Peyer's patch (tissue), 4 donors: ENCODE measurements around the gene INPPL1. TPM values are rescaled to one million over a fixed set of nuclear protein-coding genes. Genes with fewer than 3 reads are reported as not detected.
A peak's percentile ranks its signal among the peaks of the same experiment; 100 is the strongest.

ENCODE experiments used
- DNase-seq, 3 donors: peaks; one replicate each; pipeline ENCODE4 v3.0.0-alpha.2; 2017 to 2019
- H3K27ac ChIP-seq, 4 donors: fragments of 200-600 bp; sonication (generic); one replicate each; pipeline ENCODE4 v1.5.1; 2016 to 2019
- H3K27me3 ChIP-seq, 2 donors: fragments of 200-600 bp; sonication (generic); one replicate each; pipeline ENCODE4 v1.5.1; 2019
- H3K36me3 ChIP-seq, 3 donors: fragments of 200-600 bp; sonication (generic); one replicate each; pipeline ENCODE4 v1.5.1; 2016 to 2019
- H3K4me1 ChIP-seq, 4 donors: fragments of 200-600 bp; sonication (generic); one replicate each; pipeline ENCODE4 v1.5.1; 2016 to 2019
- H3K4me3 ChIP-seq, 4 donors: fragments of 200-600 bp; sonication (generic); 1 replicate in 3 of 4; 2 replicates in 1 of 4; pipeline ENCODE4 v1.5.1; 2016 to 2019; ENCODE audit warnings: mild to moderate bottlenecking in 1 of 4
- H3K9me3 ChIP-seq, 4 donors: fragments of 200-600 bp; sonication (generic); one replicate each; pipeline ENCODE4 v1.5.1; 2016 to 2019; ENCODE audit warnings: mild to moderate bottlenecking in 1 of 4
- CTCF ChIP-seq, 6 experiments: fragments of 450-650 bp in 4 of 6; fragments of 200-600 bp in 2 of 6; sonication (generic) in 1 of 6; IDR thresholded peaks; one replicate each; pipeline ENCODE4 v1.5.1; 2017 to 2019; ENCODE audit warnings: antibody characterized with exemption in 6 of 6, mild to moderate bottlenecking in 3 of 6, moderate library complexity in 1 of 6
- POLR2A ChIP-seq, 2 donors: fragments of 450-650 bp; IDR thresholded peaks; one replicate each; pipeline ENCODE4 v1.5.1; 2017; ENCODE audit warnings: antibody characterized with exemption in 2 of 2, mild to moderate bottlenecking in 2 of 2, moderate library complexity in 2 of 2
- total RNA-seq, 4 donors: library from RNA; depleted of rRNA; stranded (reverse); fragments of >200 nt; gene quantifications; one replicate each; pipeline ENCODE4 v1.1.0, GENCODE V29; 2016

INPPL1 gene
- total RNA-seq, 4 donors from 2014 or later: 106 to 198 (median 179) TPM

DNA sequence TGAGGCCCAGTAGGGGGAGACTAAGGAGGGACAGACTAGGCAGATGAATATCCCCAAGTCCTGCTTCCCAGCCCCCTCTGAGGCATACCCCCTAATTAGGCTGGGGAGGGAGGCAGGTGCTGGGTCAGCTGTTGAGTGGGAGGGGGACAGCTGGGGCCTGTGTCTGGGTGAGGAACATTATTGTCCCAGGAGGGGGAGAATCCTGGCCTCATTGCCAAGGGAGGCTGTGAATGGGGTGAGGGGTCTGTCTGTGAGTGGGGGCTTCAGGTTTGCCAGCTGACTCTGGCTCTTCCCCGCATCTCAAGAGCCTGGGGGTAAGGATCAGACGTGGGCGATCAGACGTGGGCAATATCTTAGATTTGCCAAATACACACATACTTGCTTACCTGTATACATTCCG lies 2.1 kb downstream of the INPPL1 start:
- Histone ChIP-seq H3K27me3 (no peaks in the 10 kb centered on the region), H3K4me1 (peaks cover 4 to 28% (median 11%) of the 10 kb centered on the region in 4 donors), H3K27ac (no peak overlapping the region), H3K36me3 (peaks cover 0 to 37% (median 0%) of the 10 kb centered on the region in 3 donors), H3K9me3 (no peaks in the 10 kb centered on the region), H3K4me3 (no peak overlapping the region)
- DNase-seq: no peak
- no peak for TF ChIP-seq POLR2A (IDR thresholded peaks at IDR 0.05)
- TF ChIP-seq CTCF (IDR thresholded peaks at IDR 0.05): no peak

DNA sequence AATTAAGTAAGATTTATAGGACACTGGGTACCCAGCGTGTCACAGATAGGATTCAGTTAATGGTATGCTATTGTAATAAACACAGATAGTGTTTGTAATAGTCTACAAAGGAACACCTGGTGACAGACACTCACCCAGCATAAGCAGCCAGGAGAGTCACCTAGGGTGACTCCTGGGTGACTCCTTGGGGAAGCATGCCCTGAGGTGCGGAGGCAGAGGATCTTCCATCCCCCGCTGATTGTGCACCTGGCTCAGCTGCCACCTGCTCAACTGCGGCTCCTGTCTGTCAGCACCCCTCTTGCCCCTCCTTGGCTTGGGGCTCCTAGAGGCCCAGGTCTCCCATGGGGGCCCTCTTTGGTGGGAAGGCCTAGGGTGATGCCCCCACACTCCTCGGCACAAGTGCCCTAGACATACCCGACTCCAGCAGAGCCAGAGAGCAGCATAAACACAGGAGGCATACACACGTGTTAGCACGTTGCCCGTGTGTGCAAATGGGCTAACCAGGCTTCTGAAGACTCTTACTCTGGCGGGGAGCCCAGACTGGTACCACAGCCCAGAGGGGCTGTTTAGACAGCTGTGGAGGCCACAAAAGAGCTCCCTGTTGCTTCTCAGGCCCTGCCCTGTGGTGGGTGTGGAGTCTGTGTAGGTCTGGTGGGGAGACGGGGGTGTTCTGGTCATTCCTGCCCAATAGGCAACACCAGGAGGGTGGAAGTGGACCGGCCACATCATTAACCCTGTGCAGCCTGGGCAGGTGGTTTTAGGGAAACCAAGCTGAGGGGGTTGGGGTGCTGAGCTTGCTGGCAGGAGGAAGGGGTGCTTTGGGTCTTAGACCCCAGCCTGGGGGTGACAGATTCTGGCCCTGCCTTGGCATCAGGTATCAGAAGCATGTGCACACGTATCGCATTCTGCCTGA lies 3.0 kb downstream of the INPPL1 start:
- Histone ChIP-seq H3K9me3 (no peaks in the 10 kb centered on the region), H3K27me3 (no peaks in the 10 kb centered on the region), H3K36me3 (peaks cover 0 to 45% (median 0%) of the 10 kb centered on the region in 3 donors), H3K27ac (no peak overlapping the region), H3K4me3 (no peak overlapping the region), H3K4me1 (peaks cover 2 to 23% (median 7%) of the 10 kb centered on the region in 4 donors)
- TF ChIP-seq CTCF (IDR thresholded peaks at IDR 0.05): no peak
- no peak for TF ChIP-seq POLR2A (IDR thresholded peaks at IDR 0.05)
- peak in 1 of 3 donors; percentile 42 for DNase-seq

DNA sequence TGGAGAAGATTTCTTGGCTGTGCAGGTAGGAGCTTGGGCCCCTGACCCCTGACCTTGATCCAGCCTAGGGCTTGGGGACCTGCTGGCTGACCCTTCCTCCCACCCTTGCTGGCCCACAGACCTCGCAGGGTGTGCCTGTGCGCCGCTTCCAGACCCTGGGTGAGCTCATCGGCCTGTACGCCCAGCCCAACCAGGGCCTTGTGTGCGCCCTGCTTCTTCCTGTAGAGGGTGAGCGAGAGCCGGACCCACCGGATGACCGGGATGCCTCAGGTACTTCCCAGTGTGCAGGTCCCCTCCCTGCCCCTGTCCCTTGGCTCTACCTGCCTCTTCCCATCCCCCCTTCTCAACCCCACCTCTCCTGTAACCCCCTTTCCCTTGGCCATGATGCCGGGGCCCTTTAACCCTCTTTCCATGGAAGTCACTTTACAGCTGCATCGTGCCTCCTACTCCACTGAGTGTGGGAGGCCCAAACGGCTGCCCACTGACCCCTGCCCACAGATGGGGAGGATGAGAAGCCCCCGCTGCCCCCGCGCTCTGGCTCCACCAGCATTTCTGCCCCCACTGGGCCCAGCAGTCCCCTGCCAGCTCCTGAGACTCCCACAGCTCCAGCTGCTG lies 3.8 kb downstream of the INPPL1 start:
- Histone ChIP-seq H3K9me3 (no peaks in the 10 kb centered on the region), H3K27ac (no peak overlapping the region), H3K4me3 (no peak overlapping the region), H3K36me3 (peaks cover 0 to 53% (median 0%) of the 10 kb centered on the region in 3 donors), H3K4me1 (peaks cover 0 to 20% (median 6%) of the 10 kb centered on the region in 4 donors), H3K27me3 (no peaks in the 10 kb centered on the region)
- DNase-seq: peak in 1 of 3 donors; percentile 46
- TF ChIP-seq CTCF (IDR thresholded peaks at IDR 0.05): no peak
- no peak for TF ChIP-seq POLR2A (IDR thresholded peaks at IDR 0.05)

DNA sequence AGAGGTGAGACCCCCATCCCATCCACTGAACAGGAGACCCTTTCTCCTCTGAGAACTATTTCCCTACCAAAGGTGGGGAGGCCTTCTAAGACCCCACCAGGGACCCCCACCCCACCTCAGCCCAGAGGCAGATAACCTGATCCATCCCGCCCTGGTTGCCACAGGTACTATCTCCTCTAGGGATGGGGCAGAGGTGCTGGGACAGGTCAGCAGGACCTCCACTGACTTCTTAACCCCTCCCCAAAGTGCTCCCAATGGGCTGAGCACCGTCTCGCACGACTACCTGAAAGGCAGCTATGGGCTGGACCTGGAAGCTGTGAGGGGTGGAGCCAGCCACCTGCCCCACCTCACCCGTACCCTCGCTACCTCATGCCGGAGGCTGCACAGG lies 4.3 kb downstream of the INPPL1 start:
- peaks cover 0 to 20% (median 6%) of the 10 kb centered on the region in 4 donors for H3K4me1 ChIP-seq
- H3K27me3 ChIP-seq: no peaks in the 10 kb centered on the region
- TF ChIP-seq POLR2A (IDR thresholded peaks at IDR 0.05) (no peak), CTCF (IDR thresholded peaks at IDR 0.05) (no peak)
- peaks cover 0 to 58% (median 0%) of the 10 kb centered on the region in 3 donors for H3K36me3 ChIP-seq
- H3K27ac ChIP-seq: no peak overlapping the region
- H3K9me3 ChIP-seq: no peaks in the 10 kb centered on the region
- H3K4me3 ChIP-seq: no peak overlapping the region
- DNase-seq: peak in 1 of 3 donors; percentile 37

GRCh38 chr11:72229336-72229924 lies 4.9 kb downstream of the INPPL1 start:
- Histone ChIP-seq H3K4me1 (peaks cover 0 to 20% (median 6%) of the 10 kb centered on the region in 4 donors), H3K27me3 (no peaks in the 10 kb centered on the region), H3K36me3 (peaks cover 0 to 64% (median 0%) of the 10 kb centered on the region in 3 donors), H3K4me3 (no peak overlapping the region), H3K27ac (no peak overlapping the region), H3K9me3 (no peaks in the 10 kb centered on the region)
- no peak for TF ChIP-seq POLR2A (IDR thresholded peaks at IDR 0.05)
- no peak for TF ChIP-seq CTCF (IDR thresholded peaks at IDR 0.05)
- peak in 2 of 3 donors; percentile 13 to 45 for DNase-seq
